ENCODE measurements around the gene PIGN. TPM values are rescaled to one million over a fixed set of nuclear protein-coding genes. Genes with fewer than 3 reads are reported as not detected.
"Not testable (repeated sequence)": the region's sequence is repeated elsewhere in the genome, so short reads cannot be mapped to it uniquely, and the experiment has no call there.

PIGN gene
- total and polyA plus RNA-seq, 2 donors from 2014 or later, result 4.5 to 30.5 TPM

- H3K9ac ChIP-seq (ENCODE audit: low read length in 3 of 3), result no peak overlapping the region
- no peak overlapping the region for H3K27ac ChIP-seq (ENCODE audit: low read depth in 2 of 2, low read length in 2 of 2)
- no peaks in the 10 kb centered on the region for H3K4me1 ChIP-seq (ENCODE audit: control insufficient read depth in 2 of 3, insufficient read depth in 2 of 3, low read depth in 1 of 3, low read length in 3 of 3)
- no peaks in the 10 kb centered on the region for H3K27me3 ChIP-seq (ENCODE audit: control insufficient read depth, insufficient read depth, low read length)
- intact Hi-C loops (cut with DNase I), result no loop called here
- FAIRE-seq (peak; percentile 54), DNase-seq (no peak)
- no peaks in the 10 kb centered on the region for H3K36me3 ChIP-seq (ENCODE audit: control insufficient read depth in 2 of 3, insufficient read depth in 3 of 3, low read length in 3 of 3)
- no peaks in the 10 kb centered on the region for H3K9me3 ChIP-seq (ENCODE audit: control insufficient read depth in 2 of 3, insufficient read depth in 1 of 3, low read length in 3 of 3)
- no peak for TF ChIP-seq CTCF (IDR thresholded peaks at IDR 0.05; ENCODE audit: borderline replicate concordance, extremely low read depth, insufficient read depth)
- no peak overlapping the region for H3K4me3 ChIP-seq (ENCODE audit: low read length in 3 of 3)
Observed at GRCh38 chr18:62172298-62172697, 14.6 kb downstream of the PIGN start.

- no peak overlapping the region for H3K9ac ChIP-seq (ENCODE audit: low read length in 3 of 3)
- H3K36me3 ChIP-seq (ENCODE audit: control insufficient read depth in 2 of 3, insufficient read depth in 3 of 3, low read length in 3 of 3), result no peaks in the 10 kb centered on the region
- FAIRE-seq (no peak), DNase-seq (no peak)
- intact Hi-C loops (cut with DNase I), result no loop called here
- H3K4me1 ChIP-seq (ENCODE audit: control insufficient read depth in 2 of 3, insufficient read depth in 2 of 3, low read depth in 1 of 3, low read length in 3 of 3), result no peaks in the 10 kb centered on the region
- TF ChIP-seq CTCF (IDR thresholded peaks at IDR 0.05; ENCODE audit: borderline replicate concordance, extremely low read depth, insufficient read depth), result no peak
- H3K4me3 ChIP-seq (ENCODE audit: low read length in 3 of 3), result no peak overlapping the region
- H3K27me3 ChIP-seq (ENCODE audit: control insufficient read depth, insufficient read depth, low read length), result no peaks in the 10 kb centered on the region
- no peak overlapping the region for H3K27ac ChIP-seq (ENCODE audit: low read depth in 2 of 2, low read length in 2 of 2)
- no peaks in the 10 kb centered on the region for H3K9me3 ChIP-seq (ENCODE audit: control insufficient read depth in 2 of 3, insufficient read depth in 1 of 3, low read length in 3 of 3)
Observed at GRCh38 chr18:62170857-62171256, 16.0 kb downstream of the PIGN start.

GRCh38 chr18:62166524-62166923 is 20.3 kb downstream of the PIGN start:
- H3K4me3 ChIP-seq (ENCODE audit: low read length in 3 of 3); H3K9ac ChIP-seq (ENCODE audit: low read length in 3 of 3); intact Hi-C loops (cut with DNase I); FAIRE-seq; DNase-seq; H3K27me3 ChIP-seq (ENCODE audit: control insufficient read depth, insufficient read depth, low read length); H3K36me3 ChIP-seq (ENCODE audit: control insufficient read depth in 2 of 3, insufficient read depth in 3 of 3, low read length in 3 of 3); H3K9me3 ChIP-seq (ENCODE audit: control insufficient read depth in 2 of 3, insufficient read depth in 1 of 3, low read length in 3 of 3); H3K4me1 ChIP-seq (ENCODE audit: control insufficient read depth in 2 of 3, insufficient read depth in 2 of 3, low read depth in 1 of 3, low read length in 3 of 3); H3K27ac ChIP-seq (ENCODE audit: low read depth in 2 of 2, low read length in 2 of 2): not testable (repeated sequence)

GRCh38 chr18:62165583-62165982 is 21.3 kb downstream of the PIGN start:
- no peak overlapping the region for H3K9ac ChIP-seq (ENCODE audit: low read length in 3 of 3)
- H3K27me3 ChIP-seq (ENCODE audit: control insufficient read depth, insufficient read depth, low read length), result no peaks in the 10 kb centered on the region
- no peak overlapping the region for H3K4me3 ChIP-seq (ENCODE audit: low read length in 3 of 3)
- FAIRE-seq, result no peak
- no peaks in the 10 kb centered on the region for H3K4me1 ChIP-seq (ENCODE audit: control insufficient read depth in 2 of 3, insufficient read depth in 2 of 3, low read depth in 1 of 3, low read length in 3 of 3)
- no peaks in the 10 kb centered on the region for H3K36me3 ChIP-seq (ENCODE audit: control insufficient read depth in 2 of 3, insufficient read depth in 3 of 3, low read length in 3 of 3)
- no peak for TF ChIP-seq CTCF (IDR thresholded peaks at IDR 0.05; ENCODE audit: borderline replicate concordance, extremely low read depth, insufficient read depth)
- intact Hi-C loops (cut with DNase I), result no loop called here
- no peak overlapping the region for H3K27ac ChIP-seq (ENCODE audit: low read depth in 2 of 2, low read length in 2 of 2)
- DNase-seq, result no peak
- no peaks in the 10 kb centered on the region for H3K9me3 ChIP-seq (ENCODE audit: control insufficient read depth in 2 of 3, insufficient read depth in 1 of 3, low read length in 3 of 3)
